Osteocyte (in vitro differentiated cells): Measurements from ENCODE around the gene ZC3H10. TPM values are rescaled to one million over a fixed set of nuclear protein-coding genes. Genes with fewer than 3 reads are reported as not detected.
A peak's percentile ranks its signal among the peaks of the same experiment; 100 is the strongest.

Source experiments
- DNase-seq: peaks from one replicate; pipeline ENCODE4 v3.0.0; 2021; ENCODE audit warnings: mixed read lengths; ENCODE audit not compliant: unreplicated experiment; ENCODE audit errors: extremely low spot score
- H3K27ac Mint-ChIP-seq: one replicate; pipeline ENCODE4 v1.8.0; 2021; ENCODE audit warnings: mild to moderate bottlenecking, mixed read lengths; ENCODE audit not compliant: unreplicated experiment
- H3K27me3 Mint-ChIP-seq: one replicate; pipeline ENCODE4 v1.8.0; 2021; ENCODE audit warnings: mixed read lengths; ENCODE audit not compliant: unreplicated experiment
- H3K36me3 Mint-ChIP-seq: one replicate; pipeline ENCODE4 v1.8.0; 2021; ENCODE audit warnings: mixed read lengths; ENCODE audit not compliant: unreplicated experiment
- H3K4me1 Mint-ChIP-seq: one replicate; pipeline ENCODE4 v1.8.0; 2021; ENCODE audit warnings: mixed read lengths; ENCODE audit not compliant: unreplicated experiment
- H3K4me3 Mint-ChIP-seq: one replicate; pipeline ENCODE4 v1.8.0; 2021; ENCODE audit warnings: mild to moderate bottlenecking, moderate library complexity, mixed read lengths; ENCODE audit not compliant: unreplicated experiment
- H3K9me3 Mint-ChIP-seq: one replicate; pipeline ENCODE4 v1.8.0; 2021; ENCODE audit warnings: mixed read lengths; ENCODE audit not compliant: unreplicated experiment
- total RNA-seq: library from RNA; stranded (reverse); gene quantifications from 2 replicates; pipeline ENCODE4 v1.2.1, GENCODE V29; 2021
- TF ChIP-seq, protein P1 (sequence below): fragments of 200-600 bp; sonication (generic); IDR thresholded peaks from 2 replicates; pipeline ENCODE4 v1.5.0; 2021; ENCODE audit warnings: antibody characterized with exemption, mild to moderate bottlenecking, moderate library complexity

The ZC3H10 gene
- total RNA-seq, 1 donor from 2014 or later = 11.8 TPM

DNA sequence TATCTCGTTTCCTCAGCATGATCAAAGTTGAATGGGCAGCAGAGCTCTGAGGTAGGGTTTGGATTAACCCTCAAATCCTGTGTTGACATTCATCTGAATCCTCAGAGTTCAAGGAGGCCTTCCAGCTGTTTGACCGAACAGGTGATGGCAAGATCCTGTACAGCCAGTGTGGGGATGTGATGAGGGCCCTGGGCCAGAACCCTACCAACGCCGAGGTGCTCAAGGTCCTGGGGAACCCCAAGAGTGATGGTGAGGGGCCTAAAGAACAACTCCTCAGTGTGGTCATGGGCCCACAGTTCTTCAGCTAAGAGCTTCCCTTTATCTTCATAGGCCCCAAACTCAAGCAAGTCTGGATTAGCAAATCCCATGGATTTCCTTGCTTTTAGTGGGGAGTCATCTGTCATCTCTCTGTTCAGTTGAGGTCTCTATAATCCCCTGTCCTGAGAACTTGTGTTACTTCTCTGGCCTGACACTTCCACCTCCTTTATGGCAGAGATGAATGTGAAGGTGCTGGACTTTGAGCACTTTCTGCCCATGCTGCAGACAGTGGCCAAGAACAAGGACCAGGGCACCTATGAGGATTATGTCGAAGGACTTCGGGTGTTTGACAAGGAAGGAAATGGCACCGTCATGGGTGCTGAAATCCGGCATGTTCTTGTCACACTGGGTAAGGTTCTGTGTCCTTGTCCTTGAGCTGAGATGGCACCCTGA lies 41.6 kb downstream of the ZC3H10 start:
- H3K4me3 Mint-ChIP-seq = peak overlapping the region; percentile 95
- no peak for DNase-seq
- no peaks in the 10 kb centered on the region for H3K9me3 Mint-ChIP-seq
- peaks cover 52% of the 10 kb centered on the region for H3K4me1 Mint-ChIP-seq
- peak overlapping the region; percentile 98 for H3K27ac Mint-ChIP-seq
- no peaks in the 10 kb centered on the region for H3K27me3 Mint-ChIP-seq
- TF ChIP-seq, protein P1, sequence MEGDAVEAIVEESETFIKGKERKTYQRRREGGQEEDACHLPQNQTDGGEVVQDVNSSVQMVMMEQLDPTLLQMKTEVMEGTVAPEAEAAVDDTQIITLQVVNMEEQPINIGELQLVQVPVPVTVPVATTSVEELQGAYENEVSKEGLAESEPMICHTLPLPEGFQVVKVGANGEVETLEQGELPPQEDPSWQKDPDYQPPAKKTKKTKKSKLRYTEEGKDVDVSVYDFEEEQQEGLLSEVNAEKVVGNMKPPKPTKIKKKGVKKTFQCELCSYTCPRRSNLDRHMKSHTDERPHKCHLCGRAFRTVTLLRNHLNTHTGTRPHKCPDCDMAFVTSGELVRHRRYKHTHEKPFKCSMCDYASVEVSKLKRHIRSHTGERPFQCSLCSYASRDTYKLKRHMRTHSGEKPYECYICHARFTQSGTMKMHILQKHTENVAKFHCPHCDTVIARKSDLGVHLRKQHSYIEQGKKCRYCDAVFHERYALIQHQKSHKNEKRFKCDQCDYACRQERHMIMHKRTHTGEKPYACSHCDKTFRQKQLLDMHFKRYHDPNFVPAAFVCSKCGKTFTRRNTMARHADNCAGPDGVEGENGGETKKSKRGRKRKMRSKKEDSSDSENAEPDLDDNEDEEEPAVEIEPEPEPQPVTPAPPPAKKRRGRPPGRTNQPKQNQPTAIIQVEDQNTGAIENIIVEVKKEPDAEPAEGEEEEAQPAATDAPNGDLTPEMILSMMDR = no peak
- H3K36me3 Mint-ChIP-seq = peaks cover 47% of the 10 kb centered on the region

DNA sequence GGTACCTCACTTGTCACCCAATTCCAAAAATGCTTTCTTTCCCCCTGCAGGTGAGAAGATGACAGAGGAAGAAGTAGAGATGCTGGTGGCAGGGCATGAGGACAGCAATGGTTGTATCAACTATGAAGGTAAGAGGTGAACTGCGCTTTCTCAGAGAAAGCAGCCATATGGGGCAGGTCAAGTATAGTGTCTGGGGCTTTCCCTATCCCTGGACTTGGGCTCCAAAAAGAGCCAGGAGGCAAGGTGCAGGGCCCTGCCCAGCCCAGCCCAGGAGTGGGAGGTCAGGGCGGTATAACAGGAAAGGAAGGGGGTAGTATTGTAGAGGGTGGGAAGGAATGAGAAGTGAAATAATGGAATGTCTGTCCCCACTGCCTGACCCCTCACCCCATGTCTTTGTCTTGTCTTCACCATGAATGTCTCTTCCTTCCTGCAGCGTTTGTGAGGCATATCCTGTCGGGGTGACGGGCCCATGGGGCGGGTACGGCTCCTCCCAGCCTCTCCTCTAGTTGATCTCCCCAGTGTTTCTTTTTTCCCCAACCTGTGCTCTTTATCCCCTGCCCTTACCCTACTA lies 42.2 kb downstream of the ZC3H10 start:
- Mint-ChIP-seq H3K27me3 (no peaks in the 10 kb centered on the region), H3K4me3 (peak overlapping the region; percentile 95), H3K36me3 (peaks cover 45% of the 10 kb centered on the region), H3K9me3 (no peaks in the 10 kb centered on the region), H3K4me1 (peaks cover 50% of the 10 kb centered on the region), H3K27ac (peak overlapping the region; percentile 98)
- no peak for DNase-seq
- TF ChIP-seq, protein P1 = no peak

DNA sequence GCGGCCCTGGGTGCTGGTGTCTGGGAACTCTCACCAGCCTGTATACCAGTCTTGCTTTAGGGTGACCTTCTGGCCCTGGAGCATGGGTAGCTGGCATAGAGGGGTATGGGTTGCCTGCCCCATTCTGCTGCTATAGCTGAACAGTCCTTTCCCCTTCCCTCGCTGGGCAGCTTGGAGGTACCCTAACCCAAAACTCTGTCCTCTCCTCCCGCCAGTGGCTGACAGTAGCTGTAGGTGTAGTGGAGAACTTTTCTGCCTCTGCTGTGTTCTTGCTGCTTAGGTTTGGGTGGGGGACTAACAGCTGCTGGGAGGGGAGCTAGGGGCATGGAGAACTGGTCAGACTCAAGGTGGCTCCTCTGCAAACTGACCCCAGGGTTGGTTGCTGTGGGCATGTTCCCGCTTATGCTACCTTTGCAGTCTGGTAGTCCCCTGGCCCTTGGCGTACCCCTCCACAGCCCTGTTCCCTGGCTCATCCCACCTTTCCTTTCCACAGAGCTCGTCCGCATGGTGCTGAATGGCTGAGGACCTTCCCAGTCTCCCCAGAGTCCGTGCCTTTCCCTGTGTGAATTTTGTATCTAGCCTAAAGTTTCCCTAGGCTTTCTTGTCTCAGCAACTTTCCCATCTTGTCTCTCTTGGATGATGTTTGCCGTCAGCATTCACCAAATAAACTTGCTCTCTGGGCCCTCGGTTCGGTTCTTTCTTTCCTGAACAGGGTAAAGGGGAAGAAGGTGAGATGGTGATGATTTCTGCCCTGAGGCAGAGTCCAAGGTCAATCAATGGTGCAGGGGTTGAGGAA lies 43.0 kb downstream of the ZC3H10 start:
- TF ChIP-seq, protein P1 = no peak
- H3K36me3 Mint-ChIP-seq = peaks cover 45% of the 10 kb centered on the region
- DNase-seq = no peak
- no peaks in the 10 kb centered on the region for H3K9me3 Mint-ChIP-seq
- H3K4me3 Mint-ChIP-seq = peak overlapping the region; percentile 95
- peaks cover 46% of the 10 kb centered on the region for H3K4me1 Mint-ChIP-seq
- no peaks in the 10 kb centered on the region for H3K27me3 Mint-ChIP-seq
- peak overlapping the region; percentile 98 for H3K27ac Mint-ChIP-seq

GRCh38 chr12:56161690-56162351 lies 43.8 kb downstream of the ZC3H10 start:
- Mint-ChIP-seq H3K4me3 (peak overlapping the region; percentile 95), H3K9me3 (no peaks in the 10 kb centered on the region), H3K36me3 (peaks cover 46% of the 10 kb centered on the region), H3K4me1 (peaks cover 46% of the 10 kb centered on the region), H3K27ac (peak overlapping the region; percentile 98), H3K27me3 (no peaks in the 10 kb centered on the region)
- DNase-seq = no peak
- TF ChIP-seq, protein P1 = no peak
